ENCODE results near the gene ROBO1.

DNA sequence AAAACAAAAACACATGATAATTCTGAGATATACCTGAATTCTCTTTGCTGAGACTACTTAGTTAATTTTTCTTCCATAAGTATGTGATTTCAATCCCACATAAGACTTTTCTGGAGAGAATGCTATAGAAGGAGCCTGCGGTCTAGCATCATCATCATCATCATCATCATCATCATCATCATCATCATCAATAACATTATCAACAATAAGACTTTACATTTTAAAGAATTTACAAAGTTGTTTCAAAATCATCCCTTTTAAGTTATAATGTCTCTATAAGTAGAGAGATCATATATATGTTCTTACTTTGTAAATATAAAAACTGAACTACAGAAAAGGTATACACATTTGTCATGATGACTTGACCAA lies 965.3 kb downstream of the ROBO1 start:
- TF ChIP-seq EZH2phosphoT487 (IDR thresholded peaks at IDR 0.05; ENCODE audit: insufficient read depth, low read depth) (no peak), EZH2 (IDR thresholded peaks at IDR 0.05; ENCODE audit: insufficient read depth, poor library complexity, severe bottlenecking) (no peak)
